ENCODE data around the gene LCE2C.
"Not testable (repeated sequence)": the region's sequence is repeated elsewhere in the genome, so short reads cannot be mapped to it uniquely, and the experiment has no call there.

Gene LCE2C

DNA sequence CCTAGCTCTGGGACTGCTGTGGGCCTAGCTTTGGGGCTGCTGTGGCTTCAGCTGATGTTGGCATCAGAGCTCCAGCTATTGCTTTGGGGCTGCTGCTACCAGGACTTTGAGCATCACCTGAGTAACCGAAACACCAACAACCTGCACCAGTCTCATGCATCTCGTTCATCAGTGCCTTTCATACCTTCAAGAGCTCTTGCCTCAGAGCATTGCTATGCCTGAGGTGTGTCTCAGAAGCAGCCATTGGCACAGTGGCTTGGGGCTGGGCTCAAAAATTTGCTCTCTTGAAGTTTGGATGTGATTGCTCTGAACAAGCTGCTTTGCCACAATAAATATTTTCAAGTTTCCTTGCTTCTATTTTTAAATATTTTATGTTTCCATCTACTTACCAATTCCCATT lies 18.6 kb upstream of the LCE2C start:
- DNase-seq (ENCODE audit: low read depth): no peak
- TF ChIP-seq, protein P1, sequence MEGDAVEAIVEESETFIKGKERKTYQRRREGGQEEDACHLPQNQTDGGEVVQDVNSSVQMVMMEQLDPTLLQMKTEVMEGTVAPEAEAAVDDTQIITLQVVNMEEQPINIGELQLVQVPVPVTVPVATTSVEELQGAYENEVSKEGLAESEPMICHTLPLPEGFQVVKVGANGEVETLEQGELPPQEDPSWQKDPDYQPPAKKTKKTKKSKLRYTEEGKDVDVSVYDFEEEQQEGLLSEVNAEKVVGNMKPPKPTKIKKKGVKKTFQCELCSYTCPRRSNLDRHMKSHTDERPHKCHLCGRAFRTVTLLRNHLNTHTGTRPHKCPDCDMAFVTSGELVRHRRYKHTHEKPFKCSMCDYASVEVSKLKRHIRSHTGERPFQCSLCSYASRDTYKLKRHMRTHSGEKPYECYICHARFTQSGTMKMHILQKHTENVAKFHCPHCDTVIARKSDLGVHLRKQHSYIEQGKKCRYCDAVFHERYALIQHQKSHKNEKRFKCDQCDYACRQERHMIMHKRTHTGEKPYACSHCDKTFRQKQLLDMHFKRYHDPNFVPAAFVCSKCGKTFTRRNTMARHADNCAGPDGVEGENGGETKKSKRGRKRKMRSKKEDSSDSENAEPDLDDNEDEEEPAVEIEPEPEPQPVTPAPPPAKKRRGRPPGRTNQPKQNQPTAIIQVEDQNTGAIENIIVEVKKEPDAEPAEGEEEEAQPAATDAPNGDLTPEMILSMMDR (conservative IDR thresholded peaks at IDR 0.05; ENCODE audit: low read length): no peak

DNA sequence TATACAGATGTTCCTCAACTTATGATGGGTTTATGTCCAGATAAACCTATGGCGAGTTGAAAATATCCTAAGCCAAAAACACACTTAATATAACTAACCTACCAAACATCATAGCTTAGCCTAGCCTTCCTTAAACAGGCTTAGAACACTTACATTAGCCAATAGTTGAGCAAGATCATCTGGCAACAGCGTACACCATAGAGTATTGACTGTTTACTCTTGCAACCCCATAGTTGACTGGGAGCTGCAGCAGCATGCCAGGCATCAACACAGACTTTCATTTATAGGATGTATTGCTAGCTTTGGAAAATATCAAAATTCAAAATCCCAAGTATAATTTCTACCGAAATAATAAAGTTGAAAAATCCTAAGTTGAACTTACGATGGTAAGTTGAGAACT lies 17.4 kb upstream of the LCE2C start:
- no peak overlapping the region for H3K4me3 ChIP-seq (ENCODE audit: low read length)
- TF ChIP-seq, protein P1 (conservative IDR thresholded peaks at IDR 0.05; ENCODE audit: low read length): no peak
- DNase-seq (ENCODE audit: low read depth): no peak

More for the DNA sequence above, 18.6 kb upstream of the LCE2C start:
- no peak overlapping the region for H3K4me3 ChIP-seq (ENCODE audit: low read length)

- TF ChIP-seq, protein P1 (conservative IDR thresholded peaks at IDR 0.05; ENCODE audit: low read length): no peak
- DNase-seq (ENCODE audit: low read depth): no peak
- no peak overlapping the region for H3K4me3 ChIP-seq (ENCODE audit: low read length)
Measured at GRCh38 chr1:152658649-152659048, 16.4 kb upstream of the LCE2C start.

DNA sequence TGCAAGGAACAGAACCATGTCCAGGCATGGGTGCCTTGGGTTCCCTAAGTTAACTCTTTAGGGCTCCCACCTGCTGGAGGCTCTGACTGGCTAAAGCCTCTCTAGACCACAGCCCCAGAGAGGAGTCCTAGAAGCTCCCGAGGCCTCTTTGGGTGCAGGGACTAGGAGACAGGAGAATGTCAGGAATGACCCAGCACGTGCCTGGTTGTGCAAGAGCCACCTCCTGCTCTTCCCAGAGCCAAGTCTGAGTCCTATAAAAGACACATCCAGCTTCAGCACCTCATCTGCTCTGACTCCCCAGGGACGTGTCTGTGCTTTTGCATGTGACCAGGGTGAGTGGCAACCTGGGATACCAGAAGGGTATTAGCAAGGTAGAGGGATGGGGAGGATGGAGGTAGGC lies 12.0 kb upstream of the LCE2C start, which contains the start of gene LCE2D:
Gene LCE2D, plus strand, starts transcription at position 283 of the 400 bp plus-strand sequence. CDS start 726 bp downstream, outside the sequence.
- TF ChIP-seq, protein P1 (conservative IDR thresholded peaks at IDR 0.05; ENCODE audit: low read length): no peak
- no peak within 1 kb of the TSS for H3K4me3 ChIP-seq (ENCODE audit: low read length)
- DNase-seq (ENCODE audit: low read depth): no peak

GRCh38 chr1:152666171-152666570 lies 8.9 kb upstream of the LCE2C start:
- not testable (repeated sequence) for H3K4me3 ChIP-seq (ENCODE audit: low read length); DNase-seq (ENCODE audit: low read depth)

DNA sequence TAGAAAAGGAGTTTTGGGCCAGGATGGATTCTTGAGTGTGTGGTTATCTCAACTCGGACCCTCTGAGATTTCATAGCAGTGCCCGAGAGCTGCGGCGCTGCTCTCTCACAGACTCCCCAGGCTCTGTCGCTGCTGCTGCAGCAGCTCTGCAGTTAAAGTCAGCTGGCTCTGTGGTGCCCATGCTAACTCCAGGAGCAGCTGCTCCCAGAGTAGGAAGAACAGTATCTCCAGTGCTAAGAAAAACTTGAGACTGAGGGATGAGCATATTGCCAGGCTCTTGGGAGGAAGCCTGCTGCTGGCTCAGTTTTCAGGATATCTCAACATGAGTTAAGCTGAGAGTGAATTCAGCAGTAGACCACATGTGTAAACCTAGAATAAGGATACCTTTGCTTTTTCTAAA lies 7.4 kb upstream of the LCE2C start:
- TF ChIP-seq, protein P1 (conservative IDR thresholded peaks at IDR 0.05; ENCODE audit: low read length): no peak
- no peak for DNase-seq (ENCODE audit: low read depth)
- H3K4me3 ChIP-seq (ENCODE audit: low read length): no peak overlapping the region

DNA sequence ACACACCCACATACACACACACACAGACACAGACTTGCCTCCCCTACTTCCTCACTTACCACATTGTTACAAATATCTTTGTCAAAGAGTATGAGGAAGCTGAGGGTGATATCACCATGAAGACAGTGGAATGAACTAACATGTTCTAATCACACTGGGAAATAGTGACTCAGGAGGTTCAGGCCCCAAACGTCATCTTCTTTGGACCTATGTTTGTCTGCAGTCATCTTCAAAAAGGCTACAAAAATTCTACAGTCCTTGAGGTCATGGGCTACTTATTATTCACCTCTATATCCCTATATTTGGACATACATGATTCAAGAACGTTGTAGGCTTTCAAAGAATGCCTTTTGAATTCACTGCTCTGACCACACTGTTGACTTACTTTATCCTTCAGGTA lies 2.1 kb upstream of the LCE2C start:
- TF ChIP-seq, protein P1 (conservative IDR thresholded peaks at IDR 0.05; ENCODE audit: low read length): no peak
- DNase-seq (ENCODE audit: low read depth): no peak
- H3K4me3 ChIP-seq (ENCODE audit: low read length): no peak overlapping the region

DNA sequence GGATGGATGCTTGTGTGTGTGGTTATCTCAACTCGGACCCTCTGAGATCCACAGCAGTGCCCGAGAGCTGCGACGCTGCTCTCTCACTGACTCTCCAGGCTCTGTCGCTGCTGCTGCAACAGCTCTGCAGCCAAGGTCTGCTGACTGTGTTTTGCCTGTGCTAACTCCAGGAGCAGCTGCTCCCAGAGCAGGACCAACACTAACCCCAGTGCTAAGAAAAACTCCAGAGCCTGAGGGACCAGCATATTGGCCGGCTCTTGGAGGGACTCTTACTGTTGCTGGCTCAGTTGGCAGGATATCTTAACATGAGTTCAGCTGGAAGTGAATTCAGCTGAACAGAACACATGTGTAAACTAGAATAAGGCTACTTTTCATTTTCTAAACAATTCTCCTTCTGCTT lies 4.4 kb downstream of the LCE2C start:
- TF ChIP-seq, protein P1 (conservative IDR thresholded peaks at IDR 0.05; ENCODE audit: low read length): no peak
- no peak for DNase-seq (ENCODE audit: low read depth)

More for the DNA sequence above, 4.4 kb downstream of the LCE2C start:
- no peak overlapping the region for H3K4me3 ChIP-seq (ENCODE audit: low read length)

All from AG10803 (cell line).